Heart left ventricle (tissue), 16 donors: Measurements from ENCODE around the gene KIF5B. TPM values are rescaled to one million over a fixed set of nuclear protein-coding genes. Genes with fewer than 3 reads are reported as not detected.
A peak's percentile ranks its signal among the peaks of the same experiment; 100 is the strongest.

Experiments
- ATAC-seq, 4 donors: fragments of 200-7000 bp; cut with Tn5 transposase; one replicate each; pipeline ENCODE4 v1.9.1; 2020 to 2022; ENCODE audit warnings: moderate library complexity in 4 of 4, mild to moderate bottlenecking in 3 of 4, moderate number of reproducible peaks in 1 of 4
- DNase-seq, 5 donors: peaks; one replicate each; pipeline ENCODE4 v3.0.0-alpha.2; 2020
- H3K27ac ChIP-seq, 12 donors: fragments of 200-600 bp; sonication (generic) in 4 of 12; one replicate each; pipeline versions ENCODE4 v1.5.0 to v1.8.0; 2016 to 2022; ENCODE audit warnings: mild to moderate bottlenecking in 2 of 12
- H3K27me3 ChIP-seq, 9 donors: fragments of 200-600 bp; sonication (generic) in 2 of 9; one replicate each; pipeline versions ENCODE4 v1.5.1 to v1.8.0; 2016 to 2022; ENCODE audit warnings: mild to moderate bottlenecking in 3 of 9
- H3K36me3 ChIP-seq, 9 donors: fragments of 200-600 bp; sonication (generic) in 2 of 9; one replicate each; pipeline versions ENCODE4 v1.5.0 to v1.8.0; 2018 to 2022; ENCODE audit warnings: mild to moderate bottlenecking in 2 of 9
- H3K4me1 ChIP-seq, 12 donors: fragments of 200-600 bp; sonication (generic) in 4 of 12; one replicate each; pipeline versions ENCODE4 v1.5.0 to v1.8.0; 2016 to 2022; ENCODE audit warnings: mild to moderate bottlenecking in 3 of 12
- H3K4me3 ChIP-seq, 12 donors: fragments of 200-600 bp; sonication (generic) in 4 of 12; one replicate each; pipeline versions ENCODE4 v1.5.0 to v1.8.0; 2017 to 2022; ENCODE audit warnings: mild to moderate bottlenecking in 9 of 12, moderate library complexity in 4 of 12
- H3K9me3 ChIP-seq, 12 donors: fragments of 200-600 bp; sonication (generic) in 4 of 12; one replicate each; pipeline versions ENCODE4 v1.5.0 to v1.8.0; 2016 to 2022; ENCODE audit warnings: mild to moderate bottlenecking in 1 of 12
- CTCF ChIP-seq, 12 donors: fragments of 200-600 bp; sonication (generic) in 4 of 12; IDR thresholded peaks; one replicate each; pipeline versions ENCODE4 v1.5.0 to v1.8.0; 2018 to 2022; ENCODE audit warnings: antibody characterized with exemption in 12 of 12, mild to moderate bottlenecking in 5 of 12
- POLR2A ChIP-seq, 2 donors: fragments of 450-650 bp; IDR thresholded peaks; one replicate each; pipeline ENCODE4 v1.6.1; 2017; ENCODE audit warnings: antibody characterized with exemption in 2 of 2, mild to moderate bottlenecking in 2 of 2, moderate library complexity in 2 of 2
- WGBS, 4 donors: extraction: QIAGEN DNeasy Blood & Tissue Kit in 2 of 4; methylation state at CpG; one replicate each; pipeline versions ENCODE4 v1.1.5 to v1.1.7; 2013 to 2018; 5-methylcytosine and 5-hydroxymethylcytosine counted together
- intact Hi-C, 10 donors: fragments of 100-400 bp; cut with DNase I; formaldehyde crosslinking; loops; one replicate each; pipeline versions ENCODE4 v1.11.1 to v1.14.2; 2022
- long read RNA-seq, 3 donors: library from polyadenylated mRNA; unstranded; transcript quantifications; one replicate each; pipeline ENCODE4 v2.0.0, GENCODE V29; 2020 to 2021
- polyA plus RNA-seq, 2 donors: library from polyadenylated mRNA; stranded (reverse); fragments of 200-250 nt; gene quantifications; one replicate each; pipeline ENCODE4 v1.2.3, GENCODE V29; 2013
- total RNA-seq, 9 donors: library from RNA; depleted of rRNA in 2 of 9; stranded (reverse); fragments of >200 nt in 2 of 9; fragmentation: NEBNext Ultra II Directional in 3 of 9; extraction: Animal tissue kit (Norgen Biotek cat#: 25700) in 3 of 9; gene quantifications; one replicate each; pipeline versions ENCODE4 v1.1.0 to v1.2.4, GENCODE V29; 2016 to 2023
- donor health status: ischemic (EF 13 %, LVEDD 7.1; RV severe dilation, severe dysfunction).
- donor health status: healthy with polysubstance abuse.
- donor health status: DM: no; HTN: yes; CAD: no.
- donor health status: DM: no; HTN: no; CAD: no.
- donor health status: ischemic (EF 25% LVEDD 6.9; RV normal size, moderate dysfunction).
- donor health status: ischemic (EF 25% LVEDD 5.7; RV mildly dilated, moderate dysfunction).
- donor health status: healthy.
- donor health status: DM: yes; HTN: yes; CAD: no.
- donor health status: ischemic (EF 35%, LVEDD 5.7; RV mildly dilated, moderate dysfunction).
- donor health status: nonischemic (EF 11% LVEDD 7.7; RV severe dilation, severe dysfunction).
- donor health status: DM: yes; HTN: yes; CAD: no.
- donor health status: PGD.
- donor health status: ischemic (EF 29% LVEDD 5.4; RV normal size, mild dysfunction).
- donor health status: nonischemic (EF 23%, LVEDD 6.1; RV moderate dilation, normal function).

The KIF5B gene
- total RNA-seq: 100 to 1,000 TPM; 108 to 178 (median 150) TPM
- polyA plus RNA-seq: 10 to 100 TPM; 65.6 to 82.6 TPM
- long read RNA-seq, donor 1, full-length matches to known transcripts: 31 of 384 reads
- long read RNA-seq, donor 1, partial matches to known transcripts: 336 of 384 reads
- long read RNA-seq, donor 1, other reads (novel, unspliced or antisense): 17 of 384 reads
- long read RNA-seq, donor 2, full-length matches to known transcripts: 10 of 1,183 reads
- long read RNA-seq, donor 2, partial matches to known transcripts: 1,109 of 1,183 reads
- long read RNA-seq, donor 2, other reads (novel, unspliced or antisense): 64 of 1,183 reads
- long read RNA-seq, donor 3, full-length matches to known transcripts: 32 of 302 reads
- long read RNA-seq, donor 3, partial matches to known transcripts: 262 of 302 reads
- long read RNA-seq, donor 3, other reads (novel, unspliced or antisense): 8 of 302 reads

GRCh38 chr10:32056136-32057035, at the start of gene KIF5B:
Gene KIF5B, minus strand, starts transcription at chr10:32056425. Its CDS starts 452 bp downstream, at chr10:32055973.
- DNase-seq (peak; percentile 90 to 97 (median 92)), ATAC-seq (peak; percentile 83 to 96 (median 94))
- intact Hi-C loops: loop anchor here in 7 of 10 donors (5.0 to 10.0 kb wide), 7 partner anchors 86 to 318 kb away; partner anchors contain the start of genes ARHGAP12 (in 1 of the 7) and EPC1 (in 1 of the 7)
- whole genome bisulfite sequencing, 4 donors: 2 to 3% (median 2%) methylated on average over 27 to 63 of the region's 63 CpGs
- H3K36me3 ChIP-seq: no peaks in the 10 kb centered on the region
- peak within 1 kb of the TSS; percentile 93 to 100 (median 98) for H3K27ac ChIP-seq
- H3K9me3 ChIP-seq: no peaks in the 10 kb centered on the region
- TF ChIP-seq CTCF (IDR thresholded peaks at IDR 0.05) (peak in 3 of 12 donors; percentile 7 to 14 (median 8)), POLR2A (IDR thresholded peaks at IDR 0.05) (peak; percentile 91 to 97)
- H3K27me3 ChIP-seq: no peaks in the 10 kb centered on the region
- H3K4me1 ChIP-seq: peaks cover 0 to 42% (median 29%) of the 10 kb centered on the region in 12 donors
- peak within 1 kb of the TSS; percentile 61 to 95 (median 89) for H3K4me3 ChIP-seq

GRCh38 chr10:32105782-32106382, 49.7 kb upstream of the KIF5B start:
- Histone ChIP-seq H3K9me3 (no peaks in the 10 kb centered on the region), H3K4me3 (no peak overlapping the region), H3K27me3 (no peaks in the 10 kb centered on the region), H3K4me1 (peaks cover 0 to 8% (median 0%) of the 10 kb centered on the region in 12 donors), H3K36me3 (no peaks in the 10 kb centered on the region), H3K27ac (no peak overlapping the region)
- intact Hi-C loops: no loop called here
- no peak for TF ChIP-seq CTCF (IDR thresholded peaks at IDR 0.05)
- WGBS, 4 donors: 94 to 98% (median 95%) methylated on average over 7 of the region's 7 CpGs
- no peak for DNase-seq
- no peak for ATAC-seq

GRCh38 chr10:32104622-32105509, 48.6 kb upstream of the KIF5B start:
- no peak overlapping the region for H3K4me3 ChIP-seq
- intact Hi-C loops: no loop called here
- no peak overlapping the region for H3K27ac ChIP-seq
- ATAC-seq (peak in 2 of 4 donors; percentile 37 to 83), DNase-seq (no peak)
- H3K27me3 ChIP-seq: no peaks in the 10 kb centered on the region
- TF ChIP-seq POLR2A (IDR thresholded peaks at IDR 0.05) (no peak), CTCF (IDR thresholded peaks at IDR 0.05) (no peak)
- H3K9me3 ChIP-seq: no peaks in the 10 kb centered on the region
- peaks cover 0 to 8% (median 0%) of the 10 kb centered on the region in 12 donors for H3K4me1 ChIP-seq
- 81 to 87% (median 85%) methylated on average over 5 of the region's 5 CpGs for WGBS, 4 donors
- no peaks in the 10 kb centered on the region for H3K36me3 ChIP-seq
